Hepatocyte (in vitro differentiated cells): ENCODE results near the gene DPAGT1. TPM values are rescaled to one million over a fixed set of nuclear protein-coding genes. Genes with fewer than 3 reads are reported as not detected.

Source experiments
- DNase-seq: peaks from one replicate; pipeline ENCODE4 v3.0.0-alpha.2; 2016; ENCODE audit warnings: low spot score
- H2AFZ ChIP-seq: fragments of 200-600 bp; sonication (generic); 2 replicates; pipeline ENCODE4 v1.6.0; 2016; ENCODE audit warnings: antibody characterized with exemption, mild to moderate bottlenecking
- H3K27ac ChIP-seq: fragments of 200-600 bp; sonication (generic); 2 replicates; pipeline ENCODE4 v1.5.1; 2016; ENCODE audit warnings: mild to moderate bottlenecking
- H3K27me3 ChIP-seq: fragments of 200-600 bp; sonication (generic); 2 replicates; pipeline ENCODE4 v1.6.1; 2016
- H3K36me3 ChIP-seq: fragments of 200-600 bp; sonication (generic); replicated peaks from 2 replicates; pipeline ENCODE4 v1.5.1; 2016; ENCODE audit warnings: low read depth; ENCODE audit not compliant: insufficient read depth
- H3K4me1 ChIP-seq: fragments of 200-600 bp; sonication (generic); 2 replicates; pipeline ENCODE4 v1.5.1; 2016; ENCODE audit warnings: mild to moderate bottlenecking, moderate library complexity; ENCODE audit not compliant: insufficient read depth
- H3K4me2 ChIP-seq: fragments of 200-600 bp; sonication (generic); 2 replicates; pipeline ENCODE4 v1.6.0; 2016
- H3K4me3 ChIP-seq: fragments of 200-600 bp; sonication (generic); 2 replicates; pipeline ENCODE4 v1.5.1; 2016; ENCODE audit warnings: mild to moderate bottlenecking
- H3K79me2 ChIP-seq: fragments of 200-600 bp; sonication (generic); 2 replicates; pipeline ENCODE4 v1.6.0; 2017; ENCODE audit warnings: mild to moderate bottlenecking
- H3K9me2 ChIP-seq: fragments of 200-600 bp; sonication (generic); replicated peaks from 2 replicates; pipeline ENCODE4 v1.6.0; 2017; ENCODE audit warnings: mild to moderate bottlenecking; ENCODE audit not compliant: insufficient read depth
- H3K9me3 ChIP-seq: fragments of 200-600 bp; sonication (generic); 2 replicates; pipeline ENCODE4 v1.5.1; 2016; ENCODE audit warnings: low read depth, mild to moderate bottlenecking
- H4K20me1 ChIP-seq: fragments of 200-600 bp; sonication (generic); 2 replicates; pipeline ENCODE4 v1.6.0; 2016; ENCODE audit warnings: mild to moderate bottlenecking; ENCODE audit not compliant: insufficient read depth, poor library complexity, severe bottlenecking
- CTCF ChIP-seq: fragments of 200-600 bp; sonication (generic); IDR thresholded peaks from 2 replicates; pipeline ENCODE4 v1.5.1; 2016; ENCODE audit warnings: antibody characterized with exemption, mild to moderate bottlenecking; ENCODE audit not compliant: poor library complexity
- EZH2 ChIP-seq: fragments of 200-600 bp; sonication (generic); IDR thresholded peaks from 2 replicates; pipeline ENCODE4 v1.6.1; 2016; ENCODE audit warnings: antibody characterized with exemption, mild to moderate bottlenecking, borderline replicate concordance
- EZH2phosphoT487 ChIP-seq: fragments of 200-600 bp; sonication (generic); IDR thresholded peaks from one replicate; pipeline ENCODE4 v1.6.1; 2018; ENCODE audit warnings: antibody characterized with exemption, mild to moderate bottlenecking, low read depth, moderate library complexity; ENCODE audit not compliant: unreplicated experiment, severe bottlenecking
- WGBS: methylation state at CpG from one replicate; pipeline ENCODE4 v1.1.6; 2016; ENCODE audit warnings: low lambda C conversion rate; ENCODE audit errors: missing lambda C conversion rate; 5-methylcytosine and 5-hydroxymethylcytosine counted together
- polyA plus RNA-seq: library from polyadenylated mRNA; unstranded; fragments of >200 nt; fragmentation: Nextera tagmentation; extraction: Ambion mirVana; gene quantifications from 2 replicates; pipeline ENCODE4 v1.2.1, GENCODE V29; 2016
- total RNA-seq: library from RNA; depleted of rRNA; stranded (reverse); fragments of >200 nt; gene quantifications from 2 replicates; pipeline ENCODE4 v1.2.3, GENCODE V29; 2014

DPAGT1 gene
- total and polyA plus RNA-seq, 2 experiments from 2014 or later: 27.5 to 76.2 TPM

GRCh38 chr11:119089319-119089718 is 12.3 kb downstream of the DPAGT1 start:
- Histone ChIP-seq H2AFZ (no peak overlapping the region), H3K36me3 (no peaks in the 10 kb centered on the region), H3K27ac (no peak overlapping the region), H3K4me2 (no peak overlapping the region), H3K9me3 (no peaks in the 10 kb centered on the region), H3K79me2 (peaks cover 54% of the 10 kb centered on the region), H3K27me3 (no peaks in the 10 kb centered on the region), H4K20me1 (peaks cover 6% of the 10 kb centered on the region), H3K4me1 (peaks cover 26% of the 10 kb centered on the region), H3K9me2 (no peaks in the 10 kb centered on the region), H3K4me3 (no peak overlapping the region)
- no peak for DNase-seq
- TF ChIP-seq CTCF: no peak
- TF ChIP-seq EZH2phosphoT487: no peak
- no peak for TF ChIP-seq EZH2
- WGBS: 57% methylated on average over 1 of the region's 1 CpG

GRCh38 chr11:119088406-119088805 is 13.2 kb downstream of the DPAGT1 start:
- WGBS: 93% methylated on average over 9 of the region's 9 CpGs
- Histone ChIP-seq H2AFZ (no peak overlapping the region), H3K27ac (no peak overlapping the region), H3K36me3 (no peaks in the 10 kb centered on the region), H3K4me2 (no peak overlapping the region), H3K79me2 (peaks cover 45% of the 10 kb centered on the region), H3K4me1 (peaks cover 23% of the 10 kb centered on the region), H3K4me3 (no peak overlapping the region), H4K20me1 (peaks cover 6% of the 10 kb centered on the region), H3K9me3 (no peaks in the 10 kb centered on the region), H3K27me3 (no peaks in the 10 kb centered on the region), H3K9me2 (no peaks in the 10 kb centered on the region)
- TF ChIP-seq EZH2 (no peak), CTCF (no peak), EZH2phosphoT487 (no peak)
- no peak for DNase-seq

- Histone ChIP-seq H3K4me3 (no peak overlapping the region), H3K9me3 (no peaks in the 10 kb centered on the region), H3K9me2 (no peaks in the 10 kb centered on the region), H3K36me3 (no peaks in the 10 kb centered on the region), H3K27me3 (no peaks in the 10 kb centered on the region), H3K4me1 (peaks cover 16% of the 10 kb centered on the region), H3K79me2 (peaks cover 39% of the 10 kb centered on the region), H3K4me2 (no peak overlapping the region), H2AFZ (no peak overlapping the region), H3K27ac (no peak overlapping the region), H4K20me1 (peaks cover under 1% of the 10 kb centered on the region)
- no peak for DNase-seq
- 97% methylated on average over 2 of the region's 2 CpGs for WGBS
- TF ChIP-seq CTCF (no peak), EZH2 (no peak), EZH2phosphoT487 (no peak)
Observed at GRCh38 chr11:119087747-119088241, 13.9 kb downstream of the DPAGT1 start.

- Histone ChIP-seq H4K20me1 (no peaks in the 10 kb centered on the region), H3K9me3 (no peaks in the 10 kb centered on the region), H3K79me2 (peaks cover 32% of the 10 kb centered on the region), H3K27me3 (no peaks in the 10 kb centered on the region), H2AFZ (no peak overlapping the region), H3K9me2 (no peaks in the 10 kb centered on the region), H3K4me2 (no peak overlapping the region), H3K36me3 (no peaks in the 10 kb centered on the region), H3K4me3 (no peak overlapping the region), H3K27ac (no peak overlapping the region), H3K4me1 (peaks cover 10% of the 10 kb centered on the region)
- WGBS: 89% methylated on average over 6 of the region's 6 CpGs
- no peak for DNase-seq
- TF ChIP-seq EZH2: no peak
- TF ChIP-seq CTCF: no peak
- TF ChIP-seq EZH2phosphoT487: no peak
Observed at GRCh38 chr11:119087123-119087522, 14.5 kb downstream of the DPAGT1 start.
